Activated CD4-positive, alpha-beta T cell treated with anti-CD3 and anti-CD28 coated beads for 1 hour (primary cell): ENCODE measurements around the gene ZNF638.

Experiments used
- DNase-seq: peaks from one replicate; pipeline ENCODE4 v3.0.0-alpha.2; 2020

The ZNF638 gene

GRCh38 chr2:71337776-71338175 is 6.2 kb downstream of the ZNF638 start:
- no peak for DNase-seq

- DNase-seq: no peak
These were observed 8.1 kb downstream of the ZNF638 start for GRCh38 chr2:71339685-71340084.

- DNase-seq: no peak
These were observed 8.6 kb downstream of the ZNF638 start for GRCh38 chr2:71340176-71340575.

- no peak for DNase-seq
These were observed 10.1 kb downstream of the ZNF638 start for GRCh38 chr2:71341645-71342044.

- DNase-seq: no peak
These were observed 14.5 kb downstream of the ZNF638 start for GRCh38 chr2:71346065-71346464.

- no peak for DNase-seq
These were observed 15.9 kb downstream of the ZNF638 start for GRCh38 chr2:71347517-71347916.

GRCh38 chr2:71348302-71348701 is 16.7 kb downstream of the ZNF638 start:
- DNase-seq: no peak

- no peak for DNase-seq
These were observed 21.7 kb downstream of the ZNF638 start for GRCh38 chr2:71353248-71353647.

- no peak for DNase-seq
These were observed 27.5 kb downstream of the ZNF638 start for GRCh38 chr2:71358931-71359671.

GRCh38 chr2:71360434-71360975 is 28.9 kb downstream of the ZNF638 start:
- DNase-seq: no peak

- DNase-seq: no peak
These were observed 30.0 kb downstream of the ZNF638 start for GRCh38 chr2:71361631-71362030.

- no peak for DNase-seq
These were observed 30.9 kb downstream of the ZNF638 start for GRCh38 chr2:71362447-71362846.

GRCh38 chr2:71370015-71370414 is 38.4 kb downstream of the ZNF638 start:
- DNase-seq: no peak

- DNase-seq: no peak
These were observed 40.5 kb downstream of the ZNF638 start for GRCh38 chr2:71372042-71372441.

GRCh38 chr2:71379086-71379485 is 47.5 kb downstream of the ZNF638 start:
- DNase-seq: no peak

- DNase-seq: no peak
These were observed 49.1 kb downstream of the ZNF638 start for GRCh38 chr2:71380665-71381064.

GRCh38 chr2:71385012-71385411 is 53.4 kb downstream of the ZNF638 start:
- DNase-seq: no peak

GRCh38 chr2:71388214-71388613 is 56.6 kb downstream of the ZNF638 start:
- no peak for DNase-seq

GRCh38 chr2:71389384-71390072 is 57.9 kb downstream of the ZNF638 start:
- DNase-seq: no peak

- DNase-seq: no peak
These were observed 61.6 kb downstream of the ZNF638 start for GRCh38 chr2:71393216-71393615.

GRCh38 chr2:71395471-71395870 is 63.9 kb downstream of the ZNF638 start:
- no peak for DNase-seq

GRCh38 chr2:71402427-71402826 is 70.8 kb downstream of the ZNF638 start:
- no peak for DNase-seq

GRCh38 chr2:71409611-71410010 is 78.0 kb downstream of the ZNF638 start:
- no peak for DNase-seq

GRCh38 chr2:71410696-71411095 is 79.1 kb downstream of the ZNF638 start:
- DNase-seq: no peak
